Pons (tissue), 1 donor: ENCODE results near the gene MINK1.

Source experiments
- DNase-seq: peaks from one replicate; pipeline ENCODE4 v3.0.0-alpha.2; 2016; ENCODE audit warnings: low spot score

Gene MINK1

GRCh38 chr17:4833178-4833940 lies at the start of gene MINK1:
TSS of gene MINK1 (plus strand) at chr17:4833340. CDS start at chr17:4833584, 244 bp downstream.
- DNase-seq: peak; percentile 94

GRCh38 chr17:4785311-4786105 lies 47.6 kb upstream of the MINK1 start:
- no peak for DNase-seq

- no peak for DNase-seq
Measured at GRCh38 chr17:4786106-4786511, 47.0 kb upstream of the MINK1 start, which contains the start of gene VMO1. TSS of gene VMO1 (minus strand) at chr17:4786364. CDS start at chr17:4786352, 12 bp downstream.

GRCh38 chr17:4786516-4786915 lies 46.6 kb upstream of the MINK1 start:
- no peak for DNase-seq

- DNase-seq: no peak
Measured at GRCh38 chr17:4788159-4788806, 44.9 kb upstream of the MINK1 start.

- DNase-seq: no peak
Measured at GRCh38 chr17:4788807-4789700, 44.1 kb upstream of the MINK1 start, which contains the start of gene GLTPD2. TSS of gene GLTPD2 (plus strand) at chr17:4788964. CDS start at chr17:4789012, 48 bp downstream.

- DNase-seq: no peak
Measured at GRCh38 chr17:4789701-4789950, 43.5 kb upstream of the MINK1 start.

GRCh38 chr17:4789951-4790704 lies 43.0 kb upstream of the MINK1 start:
- DNase-seq: peak; percentile 82

GRCh38 chr17:4790705-4791088 lies 42.4 kb upstream of the MINK1 start:
- DNase-seq: no peak

GRCh38 chr17:4795168-4795567 lies 38.0 kb upstream of the MINK1 start:
- no peak for DNase-seq

- DNase-seq: no peak
Measured at GRCh38 chr17:4796552-4796920, 36.6 kb upstream of the MINK1 start.

GRCh38 chr17:4800462-4801196 lies 32.5 kb upstream of the MINK1 start:
- DNase-seq: no peak

- DNase-seq: no peak
Measured at GRCh38 chr17:4802228-4802627, 30.9 kb upstream of the MINK1 start, which contains the start of gene C17orf114. TSS of gene C17orf114 (minus strand) at chr17:4802328.

- DNase-seq: no peak
Measured at GRCh38 chr17:4806456-4806776, 26.7 kb upstream of the MINK1 start.

GRCh38 chr17:4806777-4807604 lies 26.1 kb upstream of the MINK1 start, which contains the start of gene PLD2:
TSS of gene PLD2 (plus strand) at chr17:4807152. CDS start at chr17:4807773, 621 bp downstream.
- DNase-seq: peak; percentile 79

- no peak for DNase-seq
Measured at GRCh38 chr17:4807605-4808377, 25.3 kb upstream of the MINK1 start.

- DNase-seq: peak; percentile 63
Measured at GRCh38 chr17:4808378-4808767, 24.8 kb upstream of the MINK1 start.

GRCh38 chr17:4810696-4811290 lies 22.3 kb upstream of the MINK1 start:
- DNase-seq: no peak
